ENCODE measurements around the gene ZFYVE28. TPM values are rescaled to one million over a fixed set of nuclear protein-coding genes. Genes with fewer than 3 reads are reported as not detected.

ZFYVE28 gene
- total RNA-seq, 1 donor from 2014 or later = 1.3 TPM

DNA sequence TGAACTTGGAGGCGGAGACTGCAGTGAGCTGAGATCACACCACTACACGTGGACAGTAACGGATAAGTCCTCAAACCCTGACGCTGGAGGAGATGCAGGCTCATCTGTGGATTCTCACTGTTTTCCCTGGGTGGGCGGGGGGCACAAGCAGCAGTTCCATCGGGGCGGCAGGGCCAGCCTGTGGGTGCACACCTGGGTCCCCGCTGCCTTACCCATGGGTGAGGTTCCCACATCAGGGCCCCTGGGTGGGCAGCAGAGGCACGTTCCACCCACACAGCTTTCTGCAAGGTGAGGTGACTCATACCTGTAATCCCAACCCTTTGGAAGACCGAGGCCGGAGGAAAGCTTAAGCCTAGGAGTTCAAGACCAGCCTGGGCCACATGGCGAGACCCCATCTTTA, 100.0 kb downstream of the ZFYVE28 start:
- DNase-seq (ENCODE audit: low read depth) = no peak
- FAIRE-seq = no peak
- Histone ChIP-seq H3K36me3 (ENCODE audit: control insufficient read depth, insufficient read depth, low read length) (no peaks in the 10 kb centered on the region), H3K4me3 (ENCODE audit: low read depth, low read length) (no peak overlapping the region), H3K27me3 (ENCODE audit: control insufficient read depth, insufficient read depth, low read length) (peaks cover 2% of the 10 kb centered on the region)
- TF ChIP-seq CTCF (IDR thresholded peaks at IDR 0.05; ENCODE audit: insufficient read depth, low read length, severe bottlenecking) = no peak

GRCh38 chr4:2313366-2313765, 105.1 kb downstream of the ZFYVE28 start:
- H3K4me3 ChIP-seq (ENCODE audit: low read depth, low read length) = no peak overlapping the region
- peaks cover 2% of the 10 kb centered on the region for H3K27me3 ChIP-seq (ENCODE audit: control insufficient read depth, insufficient read depth, low read length)
- H3K36me3 ChIP-seq (ENCODE audit: control insufficient read depth, insufficient read depth, low read length) = no peaks in the 10 kb centered on the region
- no peak for FAIRE-seq
- TF ChIP-seq CTCF (IDR thresholded peaks at IDR 0.05; ENCODE audit: insufficient read depth, low read length, severe bottlenecking) = no peak
- DNase-seq (ENCODE audit: low read depth) = no peak

DNA sequence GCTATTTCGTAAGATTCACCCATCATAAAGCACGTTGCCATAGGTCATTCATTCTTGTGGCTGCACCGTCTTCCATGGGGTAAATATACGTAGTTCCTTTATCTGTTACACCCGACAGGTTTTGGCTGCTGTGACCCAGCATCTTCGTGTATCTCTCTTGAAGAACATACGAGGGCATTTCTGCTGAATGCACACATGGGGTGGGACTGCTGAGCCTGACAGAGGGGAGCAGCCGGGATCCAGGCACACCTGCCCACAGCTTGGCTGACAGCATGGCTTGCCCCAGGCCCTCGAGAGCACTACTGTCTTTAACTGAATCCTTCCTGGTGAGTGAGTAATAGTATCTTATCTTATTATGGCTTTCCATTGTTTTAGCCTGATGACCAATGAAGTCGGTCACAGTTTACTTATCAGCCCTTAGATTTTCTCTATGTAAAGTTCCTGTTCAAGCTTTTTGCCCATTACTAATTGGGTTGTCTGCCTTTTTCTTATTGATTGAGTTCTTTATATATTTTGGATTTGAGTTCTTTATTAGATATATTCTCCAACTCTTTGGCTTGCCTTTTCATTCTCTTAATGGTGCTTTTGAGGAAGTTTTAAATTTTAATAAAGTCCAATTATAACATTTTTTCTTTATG, 111.6 kb downstream of the ZFYVE28 start:
- FAIRE-seq (no peak), DNase-seq (ENCODE audit: low read depth) (no peak)
- TF ChIP-seq CTCF (IDR thresholded peaks at IDR 0.05; ENCODE audit: insufficient read depth, low read length, severe bottlenecking) = no peak
- Histone ChIP-seq H3K4me3 (ENCODE audit: low read depth, low read length) (no peak overlapping the region), H3K27me3 (ENCODE audit: control insufficient read depth, insufficient read depth, low read length) (no peaks in the 10 kb centered on the region), H3K36me3 (ENCODE audit: control insufficient read depth, insufficient read depth, low read length) (no peaks in the 10 kb centered on the region)

- no peak for DNase-seq (ENCODE audit: low read depth)
- TF ChIP-seq CTCF (IDR thresholded peaks at IDR 0.05; ENCODE audit: insufficient read depth, low read length, severe bottlenecking) = no peak
- no peaks in the 10 kb centered on the region for H3K36me3 ChIP-seq (ENCODE audit: control insufficient read depth, insufficient read depth, low read length)
- H3K27me3 ChIP-seq (ENCODE audit: control insufficient read depth, insufficient read depth, low read length) = no peaks in the 10 kb centered on the region
- FAIRE-seq = no peak
- no peak overlapping the region for H3K4me3 ChIP-seq (ENCODE audit: low read depth, low read length)
These were observed 112.5 kb downstream of the ZFYVE28 start for GRCh38 chr4:2305766-2306501.

DNA sequence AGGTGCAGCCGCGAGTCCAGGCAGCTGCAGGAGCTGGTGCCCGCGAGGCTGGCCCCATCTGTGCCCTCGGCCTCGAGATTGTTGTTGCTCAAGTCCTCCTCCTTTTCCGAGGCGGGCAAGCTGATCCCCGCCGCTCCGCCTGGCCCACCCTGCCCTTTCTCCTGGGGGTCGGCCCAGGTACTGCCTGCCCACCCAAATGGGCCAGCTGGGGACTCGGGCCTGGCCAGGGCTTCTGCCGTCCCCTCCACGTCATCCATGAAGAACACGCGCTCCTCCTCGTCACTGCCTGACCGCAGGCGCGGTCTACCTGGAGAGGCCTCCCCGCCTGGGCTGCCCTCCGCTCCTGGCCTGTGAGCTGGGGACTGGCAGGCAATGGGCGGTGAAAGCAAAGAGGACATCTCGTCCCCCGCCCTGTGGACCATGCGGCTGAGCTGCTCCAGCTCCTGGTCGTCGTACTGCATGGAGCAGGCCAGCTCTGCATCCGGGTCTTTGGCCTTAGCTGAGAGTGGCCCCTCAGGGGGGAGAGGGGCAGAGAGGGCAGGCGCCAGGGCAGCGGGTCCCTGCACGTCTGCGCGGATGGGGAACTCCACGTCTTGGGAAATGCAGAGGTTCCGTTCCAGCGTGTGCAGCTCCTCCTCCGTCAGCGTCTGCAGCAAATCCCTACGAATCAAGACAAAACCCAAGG, 113.4 kb downstream of the ZFYVE28 start:
- DNase-seq (ENCODE audit: low read depth) (no peak), FAIRE-seq (no peak)
- no peak overlapping the region for H3K4me3 ChIP-seq (ENCODE audit: low read depth, low read length)
- no peak for TF ChIP-seq CTCF (IDR thresholded peaks at IDR 0.05; ENCODE audit: insufficient read depth, low read length, severe bottlenecking)
- H3K27me3 ChIP-seq (ENCODE audit: control insufficient read depth, insufficient read depth, low read length) = no peaks in the 10 kb centered on the region
- H3K36me3 ChIP-seq (ENCODE audit: control insufficient read depth, insufficient read depth, low read length) = no peaks in the 10 kb centered on the region
